ENCODE results near the gene CSF3. TPM values are rescaled to one million over a fixed set of nuclear protein-coding genes. Genes with fewer than 3 reads are reported as not detected.

CSF3 gene
- total RNA-seq, 6 experiments from 2014 or later: 0.31 TPM; not detected in 5

DNA sequence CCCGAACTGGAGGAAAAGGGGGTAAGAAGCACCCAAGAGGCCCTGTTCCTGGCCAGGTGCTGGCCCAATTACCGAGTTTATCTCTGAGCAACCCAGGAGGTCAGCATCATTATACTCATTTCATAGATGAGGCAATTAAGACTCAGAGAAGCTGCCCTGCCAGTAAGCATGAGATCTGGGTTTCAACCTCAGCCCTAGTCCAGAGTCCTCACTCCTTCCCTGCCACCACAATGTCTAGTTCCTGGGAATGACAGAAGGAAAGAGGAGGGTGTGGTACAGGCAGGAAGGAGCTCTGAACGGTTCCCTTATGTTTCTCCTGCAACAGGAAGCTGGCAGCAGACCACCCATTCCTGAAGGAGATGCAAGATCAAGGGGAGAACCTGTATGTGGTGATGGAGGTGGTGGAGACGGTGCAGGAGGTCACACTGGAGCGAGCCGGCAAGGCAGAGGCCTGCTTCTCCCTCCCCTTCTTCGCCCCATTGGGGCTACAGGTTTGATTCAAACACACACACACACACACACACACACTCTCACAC lies 45.0 kb upstream of the CSF3 start:
- H3K27me3 ChIP-seq: no peaks in the 10 kb centered on the region
- no peak for ATAC-seq
- 40% methylated on average over 4 of the region's 7 CpGs for WGBS (ENCODE audit: insufficient coverage, low coverage, low lambda C conversion rate, missing lambda C conversion rate)
- TF ChIP-seq CTCF (IDR thresholded peaks at IDR 0.05) (no peak), POLR2A (IDR thresholded peaks at IDR 0.05) (no peak)
- intact Hi-C loops (cut with DNase I): loop anchor here in 1 of 2 donors (10.0 kb wide), 1 partner anchor 215 kb away; no protein-coding TSS in a partner anchor
- no peaks in the 10 kb centered on the region for H3K4me1 ChIP-seq
- H3K9me3 ChIP-seq: no peaks in the 10 kb centered on the region
- no peak overlapping the region for H3K4me3 ChIP-seq
- no peak for DNase-seq
- H3K27ac ChIP-seq: no peak overlapping the region
- H3K36me3 ChIP-seq: no peaks in the 10 kb centered on the region

DNA sequence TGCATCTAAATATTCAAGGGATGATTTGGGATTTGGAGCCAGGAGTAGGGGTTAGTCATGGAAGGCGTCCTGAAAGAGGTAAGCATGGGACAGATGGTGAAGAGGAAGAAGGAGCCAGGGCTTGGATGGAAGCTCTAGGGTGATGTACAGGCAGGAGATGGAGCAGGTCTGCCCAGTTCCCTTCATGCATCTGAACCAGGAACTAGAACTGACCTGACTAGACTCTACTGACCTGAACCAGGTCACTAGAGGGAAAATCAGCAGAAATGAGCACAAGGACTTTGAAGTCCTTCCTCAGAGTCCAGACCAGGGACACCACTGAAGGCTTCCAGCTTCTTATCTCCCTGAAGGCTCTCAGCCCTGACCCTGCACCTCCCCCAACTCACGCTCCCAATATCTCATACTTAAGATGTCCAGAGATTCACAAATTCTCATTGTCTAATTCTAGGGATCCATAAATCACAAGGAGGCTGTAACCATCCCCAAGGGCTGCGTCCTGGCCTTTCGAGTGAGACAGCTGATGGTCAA lies 44.1 kb upstream of the CSF3 start:
- H3K27ac ChIP-seq: no peak overlapping the region
- no peak for ATAC-seq
- WGBS (ENCODE audit: insufficient coverage, low coverage, low lambda C conversion rate, missing lambda C conversion rate): 77% methylated on average over 3 of the region's 4 CpGs
- TF ChIP-seq POLR2A (IDR thresholded peaks at IDR 0.05): no peak
- TF ChIP-seq CTCF (IDR thresholded peaks at IDR 0.05): no peak
- H3K4me1 ChIP-seq: no peaks in the 10 kb centered on the region
- no peaks in the 10 kb centered on the region for H3K27me3 ChIP-seq
- H3K9me3 ChIP-seq: no peaks in the 10 kb centered on the region
- no peak overlapping the region for H3K4me3 ChIP-seq
- intact Hi-C loops (cut with DNase I): loop anchor here in 1 of 2 donors (10.0 kb wide), 1 partner anchor 216 kb away; no protein-coding TSS in a partner anchor
- no peaks in the 10 kb centered on the region for H3K36me3 ChIP-seq
- no peak for DNase-seq

DNA sequence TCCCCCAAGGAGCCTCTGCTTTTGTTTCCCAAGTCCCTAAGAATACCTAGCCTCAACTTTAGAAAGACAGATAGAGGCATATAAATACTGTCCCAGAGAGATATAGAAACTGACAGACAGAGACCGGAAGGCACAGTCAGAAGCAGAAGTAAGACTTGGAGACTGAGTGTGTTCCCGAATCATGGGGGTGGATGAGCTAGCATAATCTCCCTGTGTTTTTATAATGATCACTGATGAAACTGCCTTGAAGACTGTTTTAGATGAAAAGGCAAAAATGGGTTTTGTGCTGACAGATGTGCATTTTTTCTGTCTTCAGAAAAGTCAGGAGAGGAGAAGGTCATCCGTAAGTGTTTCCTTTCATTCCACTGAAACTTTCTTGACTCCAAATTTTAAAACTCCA lies 43.0 kb upstream of the CSF3 start:
- TF ChIP-seq POLR2A (IDR thresholded peaks at IDR 0.05): no peak
- TF ChIP-seq CTCF (IDR thresholded peaks at IDR 0.05): no peak
- peak overlapping the region in 1 of 3 donors; percentile 10 for H3K27ac ChIP-seq
- intact Hi-C loops (cut with DNase I): loop anchor here in 1 of 2 donors (10.0 kb wide), 1 partner anchor 217 kb away; no protein-coding TSS in a partner anchor
- DNase-seq (no peak), ATAC-seq (peak; percentile 47 to 62 (median 58))
- H3K9me3 ChIP-seq: no peaks in the 10 kb centered on the region
- no peaks in the 10 kb centered on the region for H3K4me1 ChIP-seq
- H3K27me3 ChIP-seq: no peaks in the 10 kb centered on the region
- no peak overlapping the region for H3K4me3 ChIP-seq
- 28% methylated on average over 3 of the region's 3 CpGs for WGBS (ENCODE audit: insufficient coverage, low coverage, low lambda C conversion rate, missing lambda C conversion rate)
- H3K36me3 ChIP-seq: no peaks in the 10 kb centered on the region

- no peaks in the 10 kb centered on the region for H3K4me1 ChIP-seq
- no peaks in the 10 kb centered on the region for H3K36me3 ChIP-seq
- DNase-seq: no peak
- WGBS (ENCODE audit: insufficient coverage, low coverage, low lambda C conversion rate, missing lambda C conversion rate): no CpG with 5 or more reads among the region's 2 CpGs
- H3K27ac ChIP-seq: no peak overlapping the region
- no peak overlapping the region for H3K4me3 ChIP-seq
- ATAC-seq: no peak
- intact Hi-C loops (cut with DNase I): loop anchor here in 1 of 2 donors (10.0 kb wide), 1 partner anchor 219 kb away; no protein-coding TSS in a partner anchor
- TF ChIP-seq POLR2A (IDR thresholded peaks at IDR 0.05): no peak
- TF ChIP-seq CTCF (IDR thresholded peaks at IDR 0.05): no peak
- no peaks in the 10 kb centered on the region for H3K27me3 ChIP-seq
- no peaks in the 10 kb centered on the region for H3K9me3 ChIP-seq
Observed at GRCh38 chr17:39973496-39973895, 41.7 kb upstream of the CSF3 start.
